Heart right ventricle (tissue), 16 donors: ENCODE results near the gene PRKAG2. TPM values are rescaled to one million over a fixed set of nuclear protein-coding genes. Genes with fewer than 3 reads are reported as not detected.
"Not testable (repeated sequence)": the region's sequence is repeated elsewhere in the genome, so short reads cannot be mapped to it uniquely, and the experiment has no call there.

ENCODE experiments used
- ATAC-seq, 8 donors: fragments of 200-7000 bp; cut with Tn5 transposase; one replicate each; pipeline ENCODE4 v1.9.1; 2020; ENCODE audit warnings: mild to moderate bottlenecking in 8 of 8, moderate library complexity in 8 of 8, moderate number of reproducible peaks in 1 of 8
- DNase-seq, 2 donors: peaks; one replicate each; pipeline ENCODE4 v3.0.0-alpha.2; 2020
- H3K27ac ChIP-seq, 10 donors: fragments of 200-600 bp; sonication (generic) in 2 of 10; one replicate each; pipeline versions ENCODE4 v1.5.0 to v1.8.0; 2020 to 2022; ENCODE audit warnings: mild to moderate bottlenecking in 3 of 10
- H3K27me3 ChIP-seq, 7 donors: fragments of 200-600 bp; one replicate each; pipeline ENCODE4 v1.8.0; 2021 to 2022; ENCODE audit warnings: mild to moderate bottlenecking in 2 of 7
- H3K36me3 ChIP-seq, 9 donors: fragments of 200-600 bp; sonication (generic) in 1 of 9; one replicate each; pipeline versions ENCODE4 v1.5.0 to v1.8.0; 2020 to 2022; ENCODE audit warnings: mild to moderate bottlenecking in 2 of 9
- H3K4me1 ChIP-seq, 9 donors: fragments of 200-600 bp; sonication (generic) in 1 of 9; one replicate each; pipeline versions ENCODE4 v1.5.0 to v1.8.0; 2020 to 2022; ENCODE audit warnings: mild to moderate bottlenecking in 4 of 9
- H3K4me3 ChIP-seq, 10 donors: fragments of 200-600 bp; sonication (generic) in 2 of 10; one replicate each; pipeline versions ENCODE4 v1.5.0 to v1.8.0; 2020 to 2022; ENCODE audit warnings: mild to moderate bottlenecking in 7 of 10, moderate library complexity in 2 of 10
- H3K9me3 ChIP-seq, 11 donors: fragments of 200-600 bp in 10 of 11; sonication (generic) in 2 of 11; one replicate each; pipeline versions ENCODE4 v1.5.0 to v1.8.0; 2013 to 2022; ENCODE audit warnings: mild to moderate bottlenecking in 2 of 11, control low read depth in 1 of 11, moderate library complexity in 1 of 11
- WGBS, 2 donors: extraction: QIAGEN DNeasy Blood & Tissue Kit; methylation state at CpG; one replicate each; pipeline ENCODE4 v1.1.7; 2013; ENCODE audit warnings: inconsistent platforms in 1 of 2; 5-methylcytosine and 5-hydroxymethylcytosine counted together
- intact Hi-C, 10 donors: fragments of 100-400 bp; cut with DNase I; formaldehyde crosslinking; loops; one replicate each; pipeline versions ENCODE4 v1.11.1 to v1.14.2; 2022
- polyA plus RNA-seq, 2 donors: library from polyadenylated mRNA; stranded (reverse); fragments of 200-250 nt; gene quantifications; one replicate each; pipeline ENCODE4 v1.2.3, GENCODE V29; 2013
- total RNA-seq, 10 donors: library from RNA; stranded (reverse); fragmentation: NEBNext Ultra II Directional in 3 of 10; extraction: Animal tissue kit (Norgen Biotek cat#: 25700) in 3 of 10; gene quantifications; one replicate each; pipeline versions ENCODE4 v1.2.1 to v1.2.4, GENCODE V29; 2021 to 2023
- TF ChIP-seq, protein P1 (sequence below), 9 donors: fragments of 200-600 bp; sonication (generic) in 2 of 9; IDR thresholded peaks; one replicate each; pipeline versions ENCODE4 v1.5.0 to v1.8.0; 2021 to 2022; ENCODE audit warnings: antibody characterized with exemption in 9 of 9, mild to moderate bottlenecking in 5 of 9, moderate library complexity in 1 of 9
- donor health status: Arrhythmogenic right ventricular cardiomyopathy.
- donor health status: ischemic (EF 13 %, LVEDD 7.1; RV severe dilation, severe dysfunction).
- donor health status: healthy with polysubstance abuse.
- donor health status: DM: no; HTN: yes; CAD: no.
- donor health status: DM: no; HTN: no; CAD: no.
- donor health status: ischemic (EF 25% LVEDD 6.9; RV normal size, moderate dysfunction).
- donor health status: ischemic (EF 25% LVEDD 5.7; RV mildly dilated, moderate dysfunction).
- donor health status: healthy.
- donor health status: DM: yes; HTN: yes; CAD: no.
- donor health status: Ischemic cardiomyopathy.
- donor health status: ischemic (EF 35%, LVEDD 5.7; RV mildly dilated, moderate dysfunction).
- donor health status: nonischemic (EF 11% LVEDD 7.7; RV severe dilation, severe dysfunction).
- donor health status: DM: yes; HTN: yes; CAD: no.
- donor health status: PGD.
- donor health status: ischemic (EF 29% LVEDD 5.4; RV normal size, mild dysfunction).
- donor health status: nonischemic (EF 23%, LVEDD 6.1; RV moderate dilation, normal function).

PRKAG2 gene
- total and polyA plus RNA-seq, 12 donors: 52.4 to 156 (median 114) TPM

DNA sequence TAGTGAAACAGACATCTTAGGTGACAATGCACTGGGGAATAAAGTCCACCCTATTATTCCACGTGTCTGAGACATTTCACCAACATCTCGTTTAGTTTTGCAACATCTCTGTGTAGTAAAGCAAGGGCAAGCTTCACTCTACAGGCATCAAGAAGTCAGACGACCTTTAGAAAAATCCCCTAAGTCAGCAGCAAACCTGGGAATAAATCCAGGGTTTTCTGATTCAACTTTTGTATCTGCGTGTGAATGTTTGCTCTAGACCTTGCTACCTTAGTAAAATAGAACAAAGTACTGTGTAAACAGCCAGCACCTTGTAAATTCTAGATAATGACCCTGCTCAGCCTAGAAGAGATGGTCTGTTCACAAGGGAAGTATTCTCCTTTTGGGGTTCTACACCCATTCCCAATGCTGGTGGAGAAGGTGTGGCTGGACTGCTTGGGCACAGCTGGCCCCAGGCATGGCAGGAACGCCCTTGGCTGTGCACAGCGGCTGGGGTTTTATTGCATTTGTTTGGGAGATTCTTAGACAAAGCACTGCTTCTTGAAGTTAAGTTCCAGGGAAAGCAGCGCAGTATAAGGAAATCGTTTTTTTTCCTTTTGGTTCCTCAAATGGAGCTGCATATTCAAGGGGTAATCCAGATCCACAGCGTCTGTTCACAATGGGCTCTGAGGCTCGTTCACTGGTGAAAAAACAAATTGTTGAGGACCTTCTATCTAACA is 41.0 kb upstream of the PRKAG2 start:
- peaks cover 0 to 21% (median 6%) of the 10 kb centered on the region in 11 donors for H3K9me3 ChIP-seq
- no peak for DNase-seq
- H3K36me3 ChIP-seq: no peaks in the 10 kb centered on the region
- H3K4me3 ChIP-seq: no peak overlapping the region
- peaks cover 0 to 26% (median 0%) of the 10 kb centered on the region in 9 donors for H3K4me1 ChIP-seq
- ATAC-seq: peak in 2 of 8 donors; percentile 44 to 54
- intact Hi-C loops: no loop called here
- H3K27me3 ChIP-seq: peaks cover 0 to 7% (median 0%) of the 10 kb centered on the region in 7 donors
- TF ChIP-seq, protein P1, sequence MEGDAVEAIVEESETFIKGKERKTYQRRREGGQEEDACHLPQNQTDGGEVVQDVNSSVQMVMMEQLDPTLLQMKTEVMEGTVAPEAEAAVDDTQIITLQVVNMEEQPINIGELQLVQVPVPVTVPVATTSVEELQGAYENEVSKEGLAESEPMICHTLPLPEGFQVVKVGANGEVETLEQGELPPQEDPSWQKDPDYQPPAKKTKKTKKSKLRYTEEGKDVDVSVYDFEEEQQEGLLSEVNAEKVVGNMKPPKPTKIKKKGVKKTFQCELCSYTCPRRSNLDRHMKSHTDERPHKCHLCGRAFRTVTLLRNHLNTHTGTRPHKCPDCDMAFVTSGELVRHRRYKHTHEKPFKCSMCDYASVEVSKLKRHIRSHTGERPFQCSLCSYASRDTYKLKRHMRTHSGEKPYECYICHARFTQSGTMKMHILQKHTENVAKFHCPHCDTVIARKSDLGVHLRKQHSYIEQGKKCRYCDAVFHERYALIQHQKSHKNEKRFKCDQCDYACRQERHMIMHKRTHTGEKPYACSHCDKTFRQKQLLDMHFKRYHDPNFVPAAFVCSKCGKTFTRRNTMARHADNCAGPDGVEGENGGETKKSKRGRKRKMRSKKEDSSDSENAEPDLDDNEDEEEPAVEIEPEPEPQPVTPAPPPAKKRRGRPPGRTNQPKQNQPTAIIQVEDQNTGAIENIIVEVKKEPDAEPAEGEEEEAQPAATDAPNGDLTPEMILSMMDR (IDR thresholded peaks at IDR 0.05): no peak
- 67 to 80% methylated on average over 10 of the region's 10 CpGs for WGBS, 2 donors
- H3K27ac ChIP-seq: no peak overlapping the region

DNA sequence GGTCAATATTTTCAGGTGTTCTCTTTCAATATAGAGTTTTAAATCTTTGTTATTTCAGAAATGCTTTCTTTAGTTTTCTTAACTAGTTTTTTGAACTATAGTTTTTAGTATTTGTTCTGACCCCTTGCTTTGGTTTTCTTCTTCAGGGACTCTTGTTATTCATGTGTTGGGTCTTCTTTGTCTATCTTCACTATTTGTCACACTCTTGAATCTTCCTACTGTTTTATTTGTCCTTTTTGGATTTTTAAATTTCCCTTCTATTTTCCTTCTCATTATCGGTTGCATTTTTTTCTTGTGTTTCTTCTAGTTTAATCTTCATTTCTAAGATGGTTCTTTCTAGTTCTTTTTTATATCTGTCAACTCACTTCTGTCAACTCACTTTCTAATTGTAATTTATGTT is 37.1 kb upstream of the PRKAG2 start:
- Histone ChIP-seq H3K36me3 (no peaks in the 10 kb centered on the region), H3K27me3 (peaks cover 0 to 5% (median 0%) of the 10 kb centered on the region in 7 donors), H3K27ac (no peak overlapping the region), H3K4me3 (no peak overlapping the region), H3K9me3 (peaks cover 0 to 27% (median 6%) of the 10 kb centered on the region in 11 donors), H3K4me1 (peaks cover 0 to 15% (median 0%) of the 10 kb centered on the region in 9 donors)
- TF ChIP-seq, protein P1 (IDR thresholded peaks at IDR 0.05): no peak
- WGBS, 2 donors: 97 to 98% methylated on average over 1 of the region's 1 CpG
- intact Hi-C loops: no loop called here
- DNase-seq: no peak
- no peak for ATAC-seq

DNA sequence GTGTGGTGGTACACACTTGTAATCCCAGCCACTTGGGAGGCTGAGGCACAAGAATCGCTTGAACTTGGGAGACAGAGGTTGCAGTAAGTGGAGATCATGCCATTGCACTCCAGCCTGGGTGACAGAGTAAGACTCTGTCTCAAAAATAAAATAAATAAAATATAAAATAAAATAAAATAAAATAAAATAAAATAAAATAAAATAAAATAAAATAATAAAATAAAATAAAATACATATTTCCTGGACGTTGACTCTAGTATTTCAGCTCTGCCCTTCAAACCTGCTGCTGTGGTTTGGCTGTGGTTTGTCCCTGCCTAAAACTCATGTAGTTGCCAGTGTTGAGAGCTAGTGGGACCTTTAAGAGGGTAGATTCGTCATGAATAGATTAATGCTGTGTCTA is 33.7 kb upstream of the PRKAG2 start:
- H3K27ac ChIP-seq, H3K4me3 ChIP-seq, H3K36me3 ChIP-seq, ATAC-seq, DNase-seq, H3K4me1 ChIP-seq, intact Hi-C loops, H3K27me3 ChIP-seq: not testable (repeated sequence)
- H3K9me3 ChIP-seq: peaks cover 0 to 34% (median 6%) of the 10 kb centered on the region in 11 donors
- WGBS, 2 donors: 78 to 82% methylated on average over 3 of the region's 3 CpGs

DNA sequence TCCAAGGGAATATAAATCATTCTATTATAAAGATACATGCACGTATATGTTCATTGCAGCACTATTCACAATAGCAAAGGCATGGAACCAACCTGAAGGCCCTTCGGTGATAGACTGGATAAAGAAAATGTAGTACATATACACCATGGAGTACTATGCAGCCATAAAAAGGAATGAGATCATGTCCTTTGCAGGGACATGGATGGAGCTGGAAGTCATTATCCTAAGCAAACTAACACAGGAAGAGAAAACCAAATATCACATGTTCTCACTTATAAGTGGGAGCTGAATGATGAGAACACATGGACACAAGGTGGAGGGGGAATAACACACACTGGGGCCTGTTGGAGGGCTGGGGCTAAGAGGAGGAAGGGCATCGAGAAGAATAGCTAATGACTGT is 30.2 kb upstream of the PRKAG2 start:
- not testable (repeated sequence) for H3K36me3 ChIP-seq, ATAC-seq

DNA sequence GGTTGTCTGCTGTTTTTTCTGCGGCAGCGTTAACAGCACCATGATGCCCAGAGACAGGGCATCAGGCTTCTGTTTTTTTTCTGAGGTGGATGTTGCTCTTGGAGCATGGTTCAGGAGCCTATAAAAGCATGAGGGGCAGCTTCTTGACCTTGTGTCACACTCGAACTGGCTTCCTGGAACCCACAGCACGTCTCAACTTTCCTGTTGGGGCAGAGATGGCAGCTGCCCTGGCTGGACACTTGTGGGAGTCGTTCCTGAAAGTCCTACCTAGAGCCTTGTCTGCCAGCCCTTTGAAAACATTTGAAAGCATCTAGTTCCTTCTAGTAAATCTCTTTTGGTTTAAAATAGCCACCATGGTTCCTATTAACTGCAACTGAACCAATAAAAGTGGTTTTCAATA is 28.9 kb upstream of the PRKAG2 start:
- intact Hi-C loops: no loop called here
- ATAC-seq: no peak
- WGBS, 2 donors: 58 to 65% methylated on average over 5 of the region's 5 CpGs

More for the DNA sequence above, 30.2 kb upstream of the PRKAG2 start:
- Histone ChIP-seq H3K9me3 (peaks cover 0 to 12% (median 0%) of the 10 kb centered on the region in 11 donors), H3K27me3 (peaks cover 0 to 10% (median 0%) of the 10 kb centered on the region in 7 donors)
- H3K4me3 ChIP-seq, H3K27ac ChIP-seq, intact Hi-C loops, DNase-seq, H3K4me1 ChIP-seq: not testable (repeated sequence)
- WGBS, 2 donors: 55 to 91% methylated on average over 3 of the region's 3 CpGs

More for the DNA sequence above, 28.9 kb upstream of the PRKAG2 start:
- TF ChIP-seq, protein P1 (IDR thresholded peaks at IDR 0.05): no peak
- Histone ChIP-seq H3K27ac (no peak overlapping the region), H3K27me3 (peaks cover 0 to 12% (median 0%) of the 10 kb centered on the region in 7 donors), H3K9me3 (peaks cover 0 to 7% (median 0%) of the 10 kb centered on the region in 11 donors), H3K36me3 (no peaks in the 10 kb centered on the region), H3K4me1 (no peaks in the 10 kb centered on the region), H3K4me3 (no peak overlapping the region)
- DNase-seq: no peak
